ENCODE measurements around the gene MATR3.

Gene MATR3

GRCh38 chr5:139273322-139273571, 20.3 kb upstream of the MATR3 start:
- H2AFZ ChIP-seq (ENCODE audit: low read depth, low read length) = no peak overlapping the region
- H3K27ac ChIP-seq (ENCODE audit: low read length) = no peak overlapping the region
- peaks cover 29% of the 10 kb centered on the region for H3K36me3 ChIP-seq (replicated peaks; ENCODE audit: low read depth, low read length)
- peaks cover 11% of the 10 kb centered on the region for H3K27me3 ChIP-seq (ENCODE audit: low read depth, low read length)
- peak overlapping the region; percentile 98 for H3K4me3 ChIP-seq (ENCODE audit: low read length)
- no peaks in the 10 kb centered on the region for H3K9me3 ChIP-seq (ENCODE audit: insufficient read depth, low read length)
- peaks cover 44% of the 10 kb centered on the region for H3K4me1 ChIP-seq (ENCODE audit: low read length)
- peak overlapping the region; percentile 78 for H3K4me2 ChIP-seq (ENCODE audit: low read length)
- H3K79me2 ChIP-seq (ENCODE audit: low read length) = peaks cover 48% of the 10 kb centered on the region
- 0 out of 2 replicates have a peak, but pooled peaks cover 7% of the 10 kb centered on the region for H4K20me1 ChIP-seq (ENCODE audit: insufficient read depth, low read length)
- no peak for TF ChIP-seq EZH2phosphoT487 (IDR thresholded peaks at IDR 0.05; ENCODE audit: low read depth)
- TF ChIP-seq CTCF (IDR thresholded peaks at IDR 0.05; ENCODE audit: low read depth, low read length) = no peak
- H3K9ac ChIP-seq (ENCODE audit: low read length) = peak overlapping the region; percentile 97; the same call in 1 of the 2 replicates

- Histone ChIP-seq H3K4me1 (ENCODE audit: low read length) (peaks cover 40% of the 10 kb centered on the region), H3K79me2 (ENCODE audit: low read length) (peaks cover 53% of the 10 kb centered on the region), H3K4me3 (ENCODE audit: low read length) (peak overlapping the region; percentile 98), H4K20me1 (ENCODE audit: insufficient read depth, low read length) (0 out of 2 replicates have a peak, but pooled peaks cover 7% of the 10 kb centered on the region), H3K9ac (ENCODE audit: low read length) (peak overlapping the region; percentile 97), H3K27me3 (ENCODE audit: low read depth, low read length) (peaks cover 11% of the 10 kb centered on the region), H3K27ac (ENCODE audit: low read length) (peak overlapping the region; percentile 74), H3K36me3 (replicated peaks; ENCODE audit: low read depth, low read length) (peaks cover 34% of the 10 kb centered on the region), H3K4me2 (ENCODE audit: low read length) (peak overlapping the region; percentile 83), H3K9me3 (ENCODE audit: insufficient read depth, low read length) (no peaks in the 10 kb centered on the region), H2AFZ (ENCODE audit: low read depth, low read length) (0 out of 2 replicates have a peak overlapping the region, but pooled peaks have one; percentile 9)
- TF ChIP-seq EZH2phosphoT487 (IDR thresholded peaks at IDR 0.05; ENCODE audit: low read depth) = no peak
Observed at GRCh38 chr5:139273572-139274289, 19.8 kb upstream of the MATR3 start.

- peaks cover 14% of the 10 kb centered on the region; the same call in 1 of the 2 replicates for H4K20me1 ChIP-seq (ENCODE audit: insufficient read depth, low read length)
- TF ChIP-seq CTCF (IDR thresholded peaks at IDR 0.05; ENCODE audit: low read depth, low read length) (no peak), EZH2phosphoT487 (IDR thresholded peaks at IDR 0.05; ENCODE audit: low read depth) (no peak)
- peak overlapping the region; percentile 71 for H3K9ac ChIP-seq (ENCODE audit: low read length)
- H3K9me3 ChIP-seq (ENCODE audit: insufficient read depth, low read length) = no peaks in the 10 kb centered on the region
- H3K4me2 ChIP-seq (ENCODE audit: low read length) = peak overlapping the region; percentile 98
- H3K4me1 ChIP-seq (ENCODE audit: low read length) = peaks cover 40% of the 10 kb centered on the region
- peak overlapping the region; percentile 98 for H3K4me3 ChIP-seq (ENCODE audit: low read length)
- no peak overlapping the region for H2AFZ ChIP-seq (ENCODE audit: low read depth, low read length)
- H3K79me2 ChIP-seq (ENCODE audit: low read length) = peaks cover 65% of the 10 kb centered on the region
- H3K27me3 ChIP-seq (ENCODE audit: low read depth, low read length) = peaks cover 11% of the 10 kb centered on the region
- H3K27ac ChIP-seq (ENCODE audit: low read length) = peak overlapping the region; percentile 64
- peaks cover 45% of the 10 kb centered on the region for H3K36me3 ChIP-seq (replicated peaks; ENCODE audit: low read depth, low read length)
Observed at GRCh38 chr5:139275536-139275935, 18.0 kb upstream of the MATR3 start.

GRCh38 chr5:139275956-139276355, 17.6 kb upstream of the MATR3 start:
- TF ChIP-seq EZH2phosphoT487 (IDR thresholded peaks at IDR 0.05; ENCODE audit: low read depth) (no peak), CTCF (IDR thresholded peaks at IDR 0.05; ENCODE audit: low read depth, low read length) (no peak)
- H3K79me2 ChIP-seq (ENCODE audit: low read length) = peaks cover 69% of the 10 kb centered on the region
- peaks cover 11% of the 10 kb centered on the region for H3K27me3 ChIP-seq (ENCODE audit: low read depth, low read length)
- peak overlapping the region; percentile 64 for H3K27ac ChIP-seq (ENCODE audit: low read length)
- peak overlapping the region; percentile 98 for H3K4me3 ChIP-seq (ENCODE audit: low read length)
- peaks cover 14% of the 10 kb centered on the region; the same call in 1 of the 2 replicates for H4K20me1 ChIP-seq (ENCODE audit: insufficient read depth, low read length)
- peak overlapping the region; percentile 71 for H3K9ac ChIP-seq (ENCODE audit: low read length)
- H3K36me3 ChIP-seq (replicated peaks; ENCODE audit: low read depth, low read length) = peaks cover 50% of the 10 kb centered on the region
- peaks cover 39% of the 10 kb centered on the region for H3K4me1 ChIP-seq (ENCODE audit: low read length)
- no peaks in the 10 kb centered on the region for H3K9me3 ChIP-seq (ENCODE audit: insufficient read depth, low read length)
- no peak overlapping the region for H2AFZ ChIP-seq (ENCODE audit: low read depth, low read length)
- peak overlapping the region; percentile 98 for H3K4me2 ChIP-seq (ENCODE audit: low read length)

All from OCI-LY3 (cell line).